NCI-H2196 (cell line): Measurements from ENCODE around the gene DNAJB1.
A peak's percentile ranks its signal among the peaks of the same experiment; 100 is the strongest.
"Not testable (repeated sequence)": the region's sequence is repeated elsewhere in the genome, so short reads cannot be mapped to it uniquely, and the experiment has no call there.

Source experiments
- DNase-seq: peaks from one replicate; lab custom pipeline; 2025; ENCODE audit not compliant: unreplicated experiment; lab: John Stamatoyannopoulos, UW

Gene DNAJB1

DNA sequence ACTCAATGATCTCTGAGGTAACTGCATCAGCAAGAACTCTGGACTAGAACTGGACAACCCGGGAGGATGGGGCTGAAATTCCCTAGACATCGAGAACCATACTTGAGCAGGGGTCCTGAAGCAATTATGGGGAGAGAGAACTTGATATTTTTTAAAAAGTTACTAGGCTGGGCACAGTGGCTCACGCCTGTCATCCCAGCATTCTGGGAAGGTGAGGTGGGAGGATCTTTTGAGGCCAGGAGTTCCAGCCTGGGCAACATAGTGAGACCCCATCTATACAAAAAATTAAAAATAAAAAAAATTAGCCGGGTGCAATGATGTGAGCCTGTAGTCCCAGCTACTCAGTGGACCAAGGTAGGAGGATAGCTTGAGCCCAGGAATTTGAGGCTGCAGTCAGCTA is 2.3 kb upstream of the DNAJB1 start:
- DNase-seq = no peak

GRCh38 chr19:14519860-14520407 is 1.7 kb upstream of the DNAJB1 start:
- peak; percentile 71 for DNase-seq

DNA sequence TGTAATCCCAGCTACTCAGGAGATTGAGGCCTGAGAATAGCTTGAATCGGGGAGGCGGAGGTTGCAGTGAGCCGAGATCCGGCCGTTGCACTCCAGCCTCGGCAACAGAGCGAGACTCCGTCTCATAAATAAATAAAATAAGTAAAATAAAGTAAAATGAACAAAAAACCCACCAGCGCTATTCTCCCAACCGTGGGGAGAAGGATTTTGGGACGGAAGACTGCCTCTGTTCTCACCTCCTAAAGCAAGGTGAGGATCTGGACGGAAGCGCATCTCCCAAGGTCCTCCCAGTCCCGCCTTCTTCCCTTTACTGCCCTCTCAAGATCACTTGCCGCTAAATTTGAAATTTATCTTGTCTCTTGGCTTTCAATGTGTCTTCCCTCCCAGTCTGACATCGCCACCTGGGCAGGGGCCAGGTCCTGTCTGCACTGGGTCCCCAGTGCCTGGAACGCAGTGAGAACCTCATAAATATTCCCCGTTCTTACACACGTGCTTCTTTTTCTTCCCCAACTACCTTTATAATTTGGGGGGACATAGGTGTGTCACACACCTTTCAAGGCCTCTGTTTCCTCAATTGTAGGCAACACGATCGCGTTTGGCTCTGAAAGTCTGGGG is 1.2 kb upstream of the DNAJB1 start:
- DNase-seq = no peak

GRCh38 chr19:14517446-14517839 is 754 bp downstream of the DNAJB1 start:
- DNase-seq = no peak

DNA sequence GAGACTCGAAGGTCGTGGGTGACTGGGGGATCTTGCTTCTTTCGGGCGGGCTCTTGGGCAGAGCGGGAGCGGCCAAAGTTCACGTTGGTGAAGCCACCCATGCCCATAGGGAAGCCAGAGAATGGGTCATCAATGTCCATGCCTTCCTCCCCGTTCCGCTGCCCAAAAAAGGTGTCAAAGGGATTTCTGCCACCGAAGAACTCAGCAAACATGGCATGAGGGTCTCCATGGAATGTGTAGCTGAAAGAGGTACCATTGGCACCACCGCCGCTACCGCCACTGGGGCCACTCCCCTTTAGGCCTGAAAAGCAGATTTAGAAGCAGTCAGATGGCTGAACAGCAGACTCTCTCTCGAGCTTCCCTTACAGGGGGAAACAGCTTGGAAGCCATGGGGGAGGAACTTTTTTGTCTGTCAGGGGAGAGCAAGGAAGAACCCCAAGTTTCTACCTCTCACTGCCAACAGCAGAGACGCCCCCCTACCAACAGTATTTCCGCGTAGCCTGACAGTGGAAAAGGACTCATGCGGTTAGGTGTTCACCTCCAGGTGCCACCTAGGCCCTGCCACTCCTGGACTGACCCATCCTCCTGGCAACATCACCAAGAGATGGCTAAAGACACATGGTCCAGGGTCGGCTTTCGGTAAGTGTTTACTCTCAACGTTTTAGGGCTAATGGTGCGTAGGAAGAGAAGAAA is 1.3 kb downstream of the DNAJB1 start:
- DNase-seq = no peak

GRCh38 chr19:14516048-14516534 is 2.1 kb downstream of the DNAJB1 start:
- no peak for DNase-seq

DNA sequence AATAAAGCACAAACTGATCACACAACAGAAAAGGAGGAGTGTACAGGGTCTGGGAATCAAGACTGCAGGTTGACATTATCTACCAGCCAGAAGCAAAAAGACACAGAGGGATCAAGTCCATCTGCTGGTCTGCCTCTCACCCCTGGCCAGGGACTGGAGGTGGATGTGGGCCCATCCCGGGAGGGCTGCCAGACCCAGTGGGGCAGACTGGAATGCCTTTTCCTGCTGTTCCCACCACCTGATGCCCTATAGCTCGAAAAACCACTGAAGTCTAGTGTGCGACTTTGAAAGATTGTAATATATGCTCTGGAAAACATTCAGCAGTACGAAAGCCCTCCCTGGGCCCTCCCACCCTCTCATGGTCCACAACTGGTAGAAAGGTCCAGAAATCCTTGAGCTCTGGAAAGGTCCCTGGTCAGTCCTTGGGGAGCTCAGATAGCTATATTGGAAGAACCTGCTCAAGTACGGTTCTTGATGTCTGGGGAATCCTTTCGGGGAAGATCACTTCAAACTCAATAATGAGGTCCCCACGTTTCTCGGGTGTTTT is 2.6 kb downstream of the DNAJB1 start:
- no peak for DNase-seq

GRCh38 chr19:14514215-14514863 is 3.9 kb downstream of the DNAJB1 start:
- no peak for DNase-seq

- no peak for DNase-seq
Measured at GRCh38 chr19:14512406-14512961, 5.7 kb downstream of the DNAJB1 start.

DNA sequence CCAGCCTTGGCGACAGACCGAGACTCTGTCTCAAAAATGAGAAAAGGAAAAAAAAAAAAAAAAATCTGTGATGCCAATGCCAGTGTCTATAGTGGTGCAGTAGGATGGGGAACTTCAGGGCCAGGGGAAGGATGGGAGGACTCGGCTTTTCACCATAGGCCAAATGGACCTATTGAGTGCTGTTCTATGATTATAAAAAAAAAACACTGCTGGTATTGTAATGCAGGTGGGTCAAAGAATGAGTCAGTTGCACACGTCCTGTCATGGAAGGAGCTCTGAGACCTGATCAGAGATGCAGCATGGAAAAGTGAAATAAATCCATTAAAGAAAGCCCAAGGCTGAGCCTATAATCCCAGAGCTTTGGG is 7.0 kb downstream of the DNAJB1 start:
- no peak for DNase-seq

GRCh38 chr19:14510311-14511228 is 7.6 kb downstream of the DNAJB1 start:
- no peak for DNase-seq

- no peak for DNase-seq
Measured at GRCh38 chr19:14507704-14508542, 10.3 kb downstream of the DNAJB1 start.

GRCh38 chr19:14505488-14506239 is 12.5 kb downstream of the DNAJB1 start:
- peak; percentile 28 for DNase-seq

DNA sequence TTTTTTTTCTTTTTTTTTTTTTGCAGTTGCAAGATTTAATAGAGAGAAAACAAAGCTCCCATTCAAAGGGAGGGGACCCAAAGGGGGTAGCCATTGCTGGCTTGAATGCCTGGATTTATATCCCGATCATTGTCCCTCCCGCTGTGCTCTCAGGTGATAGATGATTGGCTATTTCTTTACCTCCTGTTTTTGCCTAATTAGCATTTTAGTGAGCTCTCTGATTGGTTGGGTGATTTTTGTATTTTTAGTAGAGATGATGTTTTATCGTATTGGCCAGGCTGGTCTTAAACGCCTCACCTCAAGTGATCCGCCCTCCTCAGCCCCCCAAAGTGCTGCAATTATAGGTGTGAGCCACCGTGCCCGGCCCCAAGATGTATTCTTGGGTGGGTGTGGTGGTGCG is 13.6 kb downstream of the DNAJB1 start:
- DNase-seq = not testable (repeated sequence)

GRCh38 chr19:14503285-14503684 is 14.9 kb downstream of the DNAJB1 start:
- no peak for DNase-seq

GRCh38 chr19:14502334-14503092 is 15.7 kb downstream of the DNAJB1 start:
- DNase-seq = no peak

GRCh38 chr19:14497228-14497921 is 20.8 kb downstream of the DNAJB1 start:
- peak; percentile 43 for DNase-seq
